C4-2B (cell line): ENCODE measurements around the gene MYCBPAP.

Source experiments
- CTCF ChIP-seq: fragments of 450-650 bp; conservative IDR thresholded peaks from 2 replicates; pipeline ENCODE4 v1.5.1; 2017; ENCODE audit warnings: mild to moderate bottlenecking
- ZFX ChIP-seq: fragments of 450-650 bp; IDR thresholded peaks from 2 replicates; pipeline ENCODE4 v1.6.1; 2017

DNA sequence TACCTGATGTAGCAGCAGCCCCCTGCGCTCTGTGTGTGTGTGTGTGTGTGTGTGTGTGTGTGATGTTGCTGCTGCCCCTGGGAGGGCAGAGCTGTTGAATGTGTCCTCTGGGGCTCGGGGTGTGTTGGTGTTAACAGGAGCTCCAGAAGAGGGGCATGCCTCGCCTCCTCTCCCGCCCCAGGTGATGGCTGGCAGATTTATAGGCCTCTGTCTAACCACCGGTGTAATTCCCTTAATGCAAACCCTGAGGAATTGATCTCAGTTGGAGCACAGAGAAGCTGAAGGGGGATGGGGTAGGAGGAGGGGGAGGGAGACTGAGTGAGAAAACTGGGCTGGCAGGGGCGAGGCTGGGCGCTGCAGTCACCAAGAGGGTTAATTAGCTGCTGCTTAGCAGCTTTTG is 62.3 kb downstream of the MYCBPAP start:
- TF ChIP-seq CTCF (no peak), ZFX (no peak)
